LNCAP (cell line): Measurements from ENCODE around the gene MAGEA6.
"Not testable (repeated sequence)": the region's sequence is repeated elsewhere in the genome, so short reads cannot be mapped to it uniquely, and the experiment has no call there.

ENCODE experiments used
- TF ChIP-seq, protein P1 (sequence below): fragments of 450-650 bp; IDR thresholded peaks from 2 replicates; pipeline ENCODE4 v1.5.1; 2017; ENCODE audit warnings: mild to moderate bottlenecking

MAGEA6 gene

DNA sequence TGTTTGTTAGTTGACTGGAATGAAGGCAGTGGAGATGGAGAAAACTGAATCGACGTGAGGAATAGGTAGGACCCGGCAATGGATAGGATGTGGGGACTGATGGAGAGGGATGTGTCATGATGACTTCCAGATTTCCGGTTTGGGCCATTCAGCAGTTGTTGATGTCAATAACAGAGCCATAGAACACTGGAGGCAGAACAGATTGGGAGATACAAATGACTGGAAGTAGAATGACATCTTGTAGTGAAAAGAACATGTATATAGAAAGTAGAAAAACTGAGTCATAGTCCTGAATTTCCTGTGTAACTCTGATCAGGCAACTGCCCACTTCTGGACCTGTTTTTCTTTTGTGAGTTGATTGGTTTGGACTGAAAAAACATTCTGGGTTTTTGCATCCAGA is 36.5 kb upstream of the MAGEA6 start:
- TF ChIP-seq, protein P1, sequence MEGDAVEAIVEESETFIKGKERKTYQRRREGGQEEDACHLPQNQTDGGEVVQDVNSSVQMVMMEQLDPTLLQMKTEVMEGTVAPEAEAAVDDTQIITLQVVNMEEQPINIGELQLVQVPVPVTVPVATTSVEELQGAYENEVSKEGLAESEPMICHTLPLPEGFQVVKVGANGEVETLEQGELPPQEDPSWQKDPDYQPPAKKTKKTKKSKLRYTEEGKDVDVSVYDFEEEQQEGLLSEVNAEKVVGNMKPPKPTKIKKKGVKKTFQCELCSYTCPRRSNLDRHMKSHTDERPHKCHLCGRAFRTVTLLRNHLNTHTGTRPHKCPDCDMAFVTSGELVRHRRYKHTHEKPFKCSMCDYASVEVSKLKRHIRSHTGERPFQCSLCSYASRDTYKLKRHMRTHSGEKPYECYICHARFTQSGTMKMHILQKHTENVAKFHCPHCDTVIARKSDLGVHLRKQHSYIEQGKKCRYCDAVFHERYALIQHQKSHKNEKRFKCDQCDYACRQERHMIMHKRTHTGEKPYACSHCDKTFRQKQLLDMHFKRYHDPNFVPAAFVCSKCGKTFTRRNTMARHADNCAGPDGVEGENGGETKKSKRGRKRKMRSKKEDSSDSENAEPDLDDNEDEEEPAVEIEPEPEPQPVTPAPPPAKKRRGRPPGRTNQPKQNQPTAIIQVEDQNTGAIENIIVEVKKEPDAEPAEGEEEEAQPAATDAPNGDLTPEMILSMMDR = no peak

DNA sequence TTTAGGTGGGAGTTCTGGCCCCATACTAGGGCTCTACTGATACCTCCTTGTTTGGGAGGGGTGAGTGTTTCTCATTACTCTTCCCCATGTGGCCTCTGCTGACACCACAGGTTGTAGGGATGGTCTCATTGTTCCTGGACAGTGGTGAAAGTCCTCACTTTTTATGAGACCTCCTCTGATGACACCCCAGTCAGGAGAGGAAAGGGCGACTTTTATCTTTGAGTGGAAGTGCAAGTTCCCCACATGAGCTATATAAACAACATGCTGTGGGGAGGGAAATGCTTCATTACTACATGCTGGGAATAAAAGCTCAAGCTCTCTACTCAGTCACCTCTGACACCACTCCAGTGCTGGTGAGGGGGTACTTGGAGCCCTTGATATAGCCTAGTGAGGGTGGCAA is 29.5 kb upstream of the MAGEA6 start:
- TF ChIP-seq, protein P1 = no peak

DNA sequence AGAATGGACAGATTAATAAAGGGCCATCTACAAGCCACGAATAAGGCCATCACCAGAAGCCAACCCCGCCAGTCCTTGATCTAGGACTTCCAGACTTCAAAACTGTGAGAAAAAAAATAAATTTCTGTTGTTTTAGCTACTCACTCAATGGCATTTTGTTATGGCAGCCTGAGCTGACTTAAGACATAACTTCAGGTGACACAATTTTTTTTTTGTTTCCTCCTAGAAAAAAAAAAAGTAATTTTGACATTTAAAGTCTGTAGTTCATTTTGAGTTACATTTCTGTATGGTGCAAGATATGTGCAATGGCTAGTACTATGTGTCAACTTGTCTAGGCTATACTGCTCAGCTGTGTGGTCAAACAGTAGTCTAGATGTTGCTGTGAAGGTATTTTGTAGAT is 10.6 kb downstream of the MAGEA6 start, which contains the start of gene CSAG3:
Gene CSAG3, plus strand, starts transcription at position 301 of the 400 bp plus-strand sequence.
- TF ChIP-seq, protein P1 = not testable (repeated sequence)

DNA sequence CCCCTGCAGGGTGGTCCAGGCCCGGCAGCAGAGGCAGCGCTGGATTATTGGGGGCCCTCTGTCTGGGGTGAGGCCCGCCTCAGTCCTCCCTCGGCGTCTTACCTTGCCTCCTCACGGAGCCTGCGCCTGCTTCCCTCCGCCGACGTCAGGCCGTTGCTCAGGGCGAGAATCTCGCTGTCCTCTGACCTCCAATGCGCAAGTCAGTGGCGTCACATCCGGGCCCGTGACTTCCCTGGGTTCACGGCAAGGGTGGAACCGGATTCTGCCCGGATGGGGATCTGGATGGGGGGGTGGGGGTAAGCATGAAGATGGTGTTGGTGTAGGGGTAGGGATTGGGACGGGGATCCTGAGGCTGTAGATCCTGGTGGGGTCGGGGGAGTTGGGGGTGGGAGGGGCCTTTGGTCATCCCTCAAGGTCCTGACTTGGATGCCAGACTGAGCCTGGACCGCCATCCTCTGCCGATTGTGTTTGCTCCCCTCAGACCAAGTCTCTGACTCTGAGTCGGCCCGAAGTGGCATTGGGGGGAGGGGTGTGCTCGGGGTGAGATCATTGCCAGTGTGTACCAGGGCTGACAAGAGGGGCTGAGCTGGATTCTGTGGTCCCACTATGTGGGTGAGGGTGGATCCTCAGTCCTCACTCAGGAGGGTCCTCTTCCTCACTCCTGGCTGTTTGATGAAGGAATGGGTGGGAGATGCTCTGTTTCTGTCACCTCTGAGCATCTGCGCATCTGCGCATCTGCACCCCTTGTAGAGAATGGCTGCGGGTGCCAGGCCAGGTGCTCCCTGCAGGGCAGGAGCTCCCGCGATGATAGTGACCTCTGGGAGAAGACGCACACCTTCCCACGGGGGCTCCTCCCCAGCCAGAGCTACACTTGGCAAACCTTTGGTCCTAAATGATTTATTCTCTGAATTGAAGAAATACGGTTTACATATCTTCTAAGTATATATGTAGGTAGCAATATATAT is 15.5 kb downstream of the MAGEA6 start, which contains the start of gene MAGEA2:
Gene MAGEA2, minus strand, starts transcription at position 157 of the 965 bp plus-strand sequence. CDS start 2,479 bp downstream, outside the sequence.
- TF ChIP-seq, protein P1 = not testable (repeated sequence)

DNA sequence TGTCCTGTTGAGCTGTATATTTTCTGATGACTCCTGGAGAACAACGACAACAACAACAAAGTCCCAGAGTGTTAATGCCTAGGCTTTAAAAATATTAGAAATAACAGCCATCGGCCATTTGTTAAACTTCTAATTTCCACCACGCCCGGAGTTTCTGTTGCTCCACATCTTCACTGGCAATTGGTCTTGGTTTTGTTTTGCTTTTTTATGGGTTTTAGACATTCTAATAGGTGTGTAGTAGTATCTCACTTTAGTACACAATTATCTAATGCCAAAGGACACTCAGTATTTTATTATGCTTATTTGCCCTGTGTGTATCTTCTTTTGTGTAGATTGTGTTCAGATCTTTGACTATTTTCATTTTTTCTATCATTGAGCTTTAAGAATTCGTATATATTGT is 30.9 kb downstream of the MAGEA6 start:
- TF ChIP-seq, protein P1 = no peak

DNA sequence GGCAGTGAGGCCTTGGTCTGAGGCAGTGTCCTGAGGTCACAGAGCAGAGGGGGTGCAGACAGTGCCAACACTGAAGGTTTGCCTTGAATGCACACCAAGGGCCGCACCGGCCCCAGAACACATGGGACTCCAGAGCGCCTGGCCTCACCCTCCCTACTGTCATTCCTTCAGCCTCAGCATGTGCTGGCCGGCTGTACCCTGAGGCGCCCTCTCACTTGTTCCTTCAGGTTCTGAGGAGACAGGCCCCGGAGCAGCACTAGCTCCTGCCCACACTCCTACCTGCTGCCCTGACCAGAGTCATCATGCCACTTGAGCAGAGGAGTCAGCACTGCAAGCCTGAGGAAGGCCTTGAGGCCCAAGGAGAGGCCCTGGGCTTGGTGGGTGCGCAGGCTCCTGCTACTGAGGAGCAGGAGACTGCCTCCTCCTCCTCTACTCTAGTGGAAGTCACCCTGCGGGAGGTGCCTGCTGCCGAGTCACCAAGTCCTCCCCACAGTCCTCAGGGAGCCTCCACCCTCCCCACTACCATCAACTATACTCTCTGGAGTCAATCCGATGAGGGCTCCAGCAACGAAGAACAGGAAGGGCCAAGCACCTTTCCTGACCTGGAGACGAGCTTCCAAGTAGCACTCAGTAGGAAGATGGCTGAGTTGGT is 33.5 kb downstream of the MAGEA6 start:
- TF ChIP-seq, protein P1 = no peak

DNA sequence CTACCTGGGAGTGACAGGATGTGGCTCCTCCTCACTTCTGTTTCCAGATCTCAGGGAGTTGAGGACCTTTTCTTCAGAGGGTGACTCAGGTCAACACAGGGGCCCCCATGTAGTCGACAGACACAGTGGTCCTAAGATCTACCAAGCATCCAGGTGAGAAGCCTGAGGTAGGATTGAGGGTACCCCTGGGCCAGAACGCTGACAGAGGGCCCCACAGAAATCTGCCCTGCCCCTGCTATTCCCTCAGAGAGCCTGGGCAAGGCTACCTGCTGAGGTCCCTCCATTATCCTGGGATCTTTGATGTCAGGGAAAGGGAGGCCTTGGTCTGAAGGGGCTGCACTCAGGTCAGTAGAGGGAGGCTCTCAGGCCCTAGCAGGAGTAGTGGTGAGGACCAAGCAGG is 34.4 kb downstream of the MAGEA6 start:
- TF ChIP-seq, protein P1 = no peak
